GM12874 (cell line): ENCODE data around the gene CYLD.

Source experiments
- CTCF ChIP-seq: IDR thresholded peaks from 2 replicates; pipeline ENCODE4 v1.5.1; 2011; ENCODE audit warnings: low read depth, mild to moderate bottlenecking, control low read depth, low read length, moderate library complexity; ENCODE audit not compliant: insufficient read depth

Gene CYLD

GRCh38 chr16:50776037-50776436 lies 34.2 kb downstream of the CYLD start:
- TF ChIP-seq CTCF = no peak

GRCh38 chr16:50778284-50779163 lies 36.6 kb downstream of the CYLD start:
- TF ChIP-seq CTCF = no peak

- TF ChIP-seq CTCF = no peak
These were observed 39.2 kb downstream of the CYLD start for GRCh38 chr16:50781043-50781442.

GRCh38 chr16:50781518-50781917 lies 39.6 kb downstream of the CYLD start:
- no peak for TF ChIP-seq CTCF

GRCh38 chr16:50789757-50790156 lies 47.9 kb downstream of the CYLD start:
- no peak for TF ChIP-seq CTCF

GRCh38 chr16:50791522-50791921 lies 49.6 kb downstream of the CYLD start:
- TF ChIP-seq CTCF = no peak

- TF ChIP-seq CTCF = no peak
These were observed 54.9 kb downstream of the CYLD start for GRCh38 chr16:50796829-50797228.
